Astrocyte of the spinal cord (primary cell): Measurements from ENCODE around the gene RPS24.

Experiments used
- DNase-seq: peaks from one replicate; pipeline ENCODE4 v3.0.0; 2011; ENCODE audit warnings: low read depth, low spot score
- H3K4me3 ChIP-seq: 2 replicates; pipeline ENCODE4 v1.5.1; 2011; ENCODE audit warnings: low read depth, mild to moderate bottlenecking, low read length, moderate library complexity
- CTCF ChIP-seq: IDR thresholded peaks from 2 replicates; pipeline ENCODE4 v1.5.1; 2012; ENCODE audit warnings: low read depth, mild to moderate bottlenecking, low read length, inconsistent platforms
- in situ Hi-C: cut with HindIII; loops from 2 replicates; pipeline ENCODE4 v1.10.0; 2017; ENCODE audit warnings: low sequenced_read_pairs

RPS24 gene

GRCh38 chr10:78011065-78011464 lies 22.6 kb upstream of the RPS24 start:
- in situ Hi-C loops = no loop called here
- TF ChIP-seq CTCF = no peak
- H3K4me3 ChIP-seq = no peak overlapping the region
- DNase-seq = no peak

DNA sequence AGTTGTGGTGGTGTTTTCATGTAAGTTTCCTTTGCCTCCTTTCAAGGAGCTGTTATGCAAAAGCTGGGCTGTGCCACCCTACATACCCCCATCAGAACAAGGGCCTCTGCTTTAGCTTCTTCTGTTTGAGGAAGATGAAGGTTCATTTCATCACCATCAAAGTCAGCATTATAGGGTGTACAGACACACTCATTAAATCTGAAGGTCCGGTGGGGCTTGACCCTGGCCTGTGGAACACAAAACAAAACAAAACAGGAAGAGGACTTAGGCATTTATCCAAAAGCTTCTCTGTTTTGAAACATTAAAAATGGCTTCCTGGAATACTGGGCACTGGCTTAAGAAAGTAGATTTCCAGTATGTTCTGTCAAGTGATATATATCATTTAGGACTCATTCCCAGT lies 20.1 kb upstream of the RPS24 start:
- in situ Hi-C loops = no loop called here
- no peak for DNase-seq

GRCh38 chr10:78015546-78015945 lies 18.1 kb upstream of the RPS24 start:
- TF ChIP-seq CTCF = no peak
- no peak overlapping the region for H3K4me3 ChIP-seq
- in situ Hi-C loops = no loop called here
- DNase-seq = no peak

More for the DNA sequence above, 20.1 kb upstream of the RPS24 start:
- no peak overlapping the region for H3K4me3 ChIP-seq
- TF ChIP-seq CTCF = no peak

GRCh38 chr10:78017856-78018255 lies 15.8 kb upstream of the RPS24 start:
- DNase-seq = no peak
- in situ Hi-C loops = no loop called here
- no peak for TF ChIP-seq CTCF

GRCh38 chr10:78019264-78019663 lies 14.4 kb upstream of the RPS24 start:
- DNase-seq = no peak
- no peak overlapping the region for H3K4me3 ChIP-seq
- no peak for TF ChIP-seq CTCF
- in situ Hi-C loops = no loop called here

More at GRCh38 chr10:78017856-78018255, 15.8 kb upstream of the RPS24 start:
- no peak overlapping the region for H3K4me3 ChIP-seq

DNA sequence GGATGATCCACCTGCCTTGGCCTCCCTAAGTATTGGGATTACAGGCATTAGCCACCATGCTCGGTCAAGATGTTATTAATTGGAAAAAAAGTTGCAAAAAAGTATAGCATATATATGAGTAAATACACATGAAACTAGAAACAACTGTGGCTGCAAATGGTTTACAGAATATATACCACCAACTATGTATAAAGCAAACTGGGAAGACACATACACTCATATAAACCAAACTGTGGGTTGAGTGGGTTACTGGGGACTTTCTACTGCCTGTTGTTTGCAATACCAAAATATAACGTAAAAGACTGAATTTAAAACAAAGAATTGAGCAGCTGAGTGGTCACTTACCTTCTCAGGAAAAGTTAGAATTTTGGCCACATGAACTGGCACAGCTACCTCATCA lies 12.5 kb upstream of the RPS24 start:
- H3K4me3 ChIP-seq = no peak overlapping the region
- in situ Hi-C loops = no loop called here
- no peak for TF ChIP-seq CTCF

DNA sequence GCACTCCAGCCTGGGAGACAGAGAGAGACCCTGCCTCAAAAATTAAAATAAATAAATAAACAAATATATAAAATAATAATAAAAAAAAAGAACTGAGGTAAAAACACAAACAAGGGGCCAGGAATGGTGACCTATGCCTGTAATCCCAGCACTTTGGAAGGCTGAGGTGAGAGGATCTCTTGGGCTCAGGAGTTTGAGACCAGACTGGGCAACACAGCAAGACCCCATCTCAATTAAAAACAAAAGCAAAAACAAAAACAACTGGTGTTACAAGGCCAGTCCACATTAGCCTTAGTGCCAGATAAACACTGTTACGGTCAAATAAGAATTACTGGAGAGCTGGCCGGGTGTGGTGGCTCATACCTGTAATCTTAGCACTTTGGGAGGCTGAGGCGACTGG lies 9.9 kb upstream of the RPS24 start:
- H3K4me3 ChIP-seq = no peak overlapping the region
- no peak for DNase-seq
- in situ Hi-C loops = no loop called here
- no peak for TF ChIP-seq CTCF

More for the DNA sequence above, 12.5 kb upstream of the RPS24 start:
- no peak for DNase-seq
